HG03378 (cell line): ENCODE results near the gene RAD23B.

Experiments
- ATAC-seq: cut with Tn5 transposase; IDR thresholded peaks from one replicate; pipeline ENCODE4 v1.9.1; 2021; ENCODE audit warnings: mild to moderate bottlenecking, moderate library complexity; ENCODE audit not compliant: unreplicated experiment

RAD23B gene

DNA sequence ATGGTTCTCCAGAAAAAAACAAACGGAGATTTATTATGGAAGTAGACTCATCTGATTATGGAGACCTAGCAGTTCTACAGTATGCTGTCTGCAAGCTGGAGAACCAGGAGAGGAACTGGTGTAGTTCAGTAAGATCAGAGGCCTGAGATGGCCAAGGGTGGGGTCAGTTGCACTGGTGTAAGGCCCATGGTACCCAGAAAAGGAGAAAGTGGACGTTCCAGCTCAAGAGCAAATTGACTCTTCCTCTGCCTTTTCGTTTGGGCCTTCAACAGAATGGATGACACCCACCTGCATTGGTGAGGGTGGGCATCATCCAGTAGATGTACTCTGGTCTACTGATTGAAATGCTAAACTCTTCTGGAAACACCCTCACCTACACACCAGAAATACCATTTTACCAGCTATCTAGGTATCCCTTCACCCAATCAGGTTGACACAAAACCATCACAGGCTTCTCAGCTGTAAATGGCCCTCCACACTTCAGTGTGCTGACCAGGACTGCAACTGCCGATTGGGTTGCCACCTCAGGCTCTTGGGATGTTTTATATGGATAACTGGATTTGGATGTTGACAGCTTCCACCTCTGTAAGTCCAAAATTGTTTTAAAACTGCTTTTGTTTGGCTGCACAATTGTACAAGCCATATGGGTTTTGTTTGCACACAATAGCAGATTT, 51.2 kb downstream of the RAD23B start:
- no peak for ATAC-seq

DNA sequence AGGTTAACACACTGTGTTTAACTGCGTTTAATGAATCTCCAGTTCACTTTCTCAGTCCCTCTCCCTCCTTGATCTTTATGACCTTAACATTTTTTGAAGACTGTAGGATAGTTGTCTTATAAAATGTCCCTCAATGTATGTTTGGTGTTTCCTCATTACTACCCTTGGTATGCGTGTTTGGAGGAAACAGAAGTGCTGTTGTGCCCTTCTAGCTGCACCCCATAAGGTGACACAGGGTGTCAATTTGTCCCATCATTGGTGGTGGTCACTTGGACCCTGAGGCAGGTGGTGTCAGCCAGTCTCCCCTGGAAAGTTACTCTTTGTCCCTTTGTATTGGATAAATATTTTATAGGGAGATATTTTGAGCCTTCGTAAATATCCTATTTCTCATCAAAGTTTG, 52.3 kb downstream of the RAD23B start:
- ATAC-seq: no peak

DNA sequence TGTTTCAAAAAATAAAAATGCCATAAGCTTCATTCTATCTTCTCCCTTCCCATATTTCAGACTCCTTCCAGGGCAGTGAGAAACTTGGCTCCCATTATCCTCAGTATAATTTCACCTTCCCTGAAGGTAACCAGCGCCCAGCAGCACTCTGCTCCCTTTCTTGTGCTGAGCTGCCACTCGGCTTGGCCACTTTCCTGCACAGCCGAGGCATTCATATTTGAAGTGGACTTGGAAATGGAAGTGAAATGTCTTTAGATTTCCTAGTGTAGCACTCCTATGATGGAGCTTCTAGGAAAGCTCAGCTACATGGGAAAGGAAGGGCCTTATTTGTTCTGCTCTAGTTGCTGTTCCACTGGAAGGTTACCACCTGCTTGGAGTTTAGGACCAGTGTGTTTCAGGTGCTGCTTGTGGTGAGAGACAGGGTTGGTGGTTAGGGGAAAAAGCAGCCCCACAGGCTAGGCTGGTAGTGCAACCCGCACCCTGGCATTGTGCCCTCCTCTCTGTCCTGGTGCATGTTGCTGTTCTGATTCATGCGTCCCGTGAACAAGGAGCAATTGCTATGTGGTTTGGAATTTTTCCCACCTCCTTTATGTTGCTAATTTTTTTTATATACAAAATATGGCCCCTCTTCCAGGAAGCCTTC, 53.8 kb downstream of the RAD23B start:
- ATAC-seq: no peak

DNA sequence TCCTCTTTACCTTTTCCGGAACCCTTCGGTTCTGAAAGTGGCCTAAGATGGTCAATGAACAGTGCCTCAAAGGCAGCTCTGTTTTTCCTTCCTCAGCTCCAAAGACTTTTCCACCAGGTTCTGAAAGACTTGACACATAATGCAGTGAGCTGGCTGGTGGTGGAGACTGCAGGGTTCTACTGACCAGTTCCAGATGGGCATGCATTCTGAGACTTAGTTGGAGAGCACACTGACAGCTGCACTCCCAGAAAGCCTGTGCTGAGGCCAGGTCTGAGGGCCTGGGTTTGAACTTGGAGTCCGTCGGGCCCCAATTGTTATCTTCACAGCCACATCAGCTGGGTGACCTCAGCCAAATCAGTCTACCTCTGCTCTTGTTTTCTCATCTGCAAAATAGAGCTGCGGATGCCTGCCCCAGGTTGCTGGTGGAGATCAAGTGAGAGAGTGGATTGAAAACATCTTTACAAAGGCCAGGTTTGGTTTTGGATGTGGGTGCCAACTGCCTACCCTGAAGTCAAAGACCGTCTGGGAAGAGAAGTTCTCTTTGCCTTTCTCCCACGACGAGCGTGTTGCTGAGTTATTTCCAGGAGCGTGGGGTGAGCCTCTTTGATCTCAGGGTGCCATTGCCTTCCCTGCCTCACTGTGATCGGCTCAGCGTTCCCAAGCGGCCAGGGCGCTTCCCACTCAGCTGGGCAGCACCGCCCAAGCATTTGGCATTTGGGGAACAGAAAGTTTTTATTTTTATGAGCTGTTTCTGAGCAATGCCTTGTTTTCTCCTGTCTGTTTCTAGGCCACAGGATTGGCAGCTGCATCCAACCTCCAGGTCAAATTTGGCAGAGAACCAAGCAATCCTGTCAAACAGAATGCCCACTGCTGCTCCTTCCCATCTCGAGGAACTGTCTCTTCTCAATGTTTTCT, 54.9 kb downstream of the RAD23B start:
- no peak for ATAC-seq

DNA sequence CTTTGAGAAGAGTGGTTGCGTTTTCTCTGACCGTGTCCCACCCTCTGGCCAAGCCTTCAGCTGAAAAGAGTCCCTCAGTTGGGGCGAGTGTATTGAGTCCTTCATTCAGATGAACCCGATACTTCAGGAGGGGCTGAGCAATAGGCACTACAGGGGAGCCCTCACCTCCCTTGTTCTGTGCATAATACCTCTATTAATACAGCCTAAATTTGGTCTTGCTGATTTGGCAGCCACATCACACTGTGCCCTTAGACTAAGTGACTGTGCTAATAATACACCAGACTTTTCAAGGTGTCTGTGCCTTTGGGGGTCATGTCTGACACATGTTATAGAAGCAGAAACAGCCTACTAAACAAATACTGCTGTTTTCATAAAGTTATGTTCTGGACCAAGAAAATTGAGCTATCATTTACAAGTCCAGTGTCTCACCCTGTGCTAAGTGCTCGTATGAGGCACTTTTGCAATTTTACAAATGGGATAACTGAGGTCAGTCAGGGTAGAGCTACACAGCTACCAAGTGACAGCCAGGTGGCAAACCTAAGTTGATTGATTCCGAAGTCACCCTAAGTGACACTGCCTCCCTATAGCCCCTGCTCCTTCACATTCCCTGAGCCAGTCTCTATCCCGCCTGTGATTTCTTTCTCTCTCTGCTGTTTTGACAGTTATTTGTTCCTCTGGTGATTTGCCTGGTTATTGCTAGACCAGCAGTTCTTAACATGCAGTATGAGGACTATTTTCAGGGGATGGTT, 56.0 kb downstream of the RAD23B start:
- no peak for ATAC-seq

DNA sequence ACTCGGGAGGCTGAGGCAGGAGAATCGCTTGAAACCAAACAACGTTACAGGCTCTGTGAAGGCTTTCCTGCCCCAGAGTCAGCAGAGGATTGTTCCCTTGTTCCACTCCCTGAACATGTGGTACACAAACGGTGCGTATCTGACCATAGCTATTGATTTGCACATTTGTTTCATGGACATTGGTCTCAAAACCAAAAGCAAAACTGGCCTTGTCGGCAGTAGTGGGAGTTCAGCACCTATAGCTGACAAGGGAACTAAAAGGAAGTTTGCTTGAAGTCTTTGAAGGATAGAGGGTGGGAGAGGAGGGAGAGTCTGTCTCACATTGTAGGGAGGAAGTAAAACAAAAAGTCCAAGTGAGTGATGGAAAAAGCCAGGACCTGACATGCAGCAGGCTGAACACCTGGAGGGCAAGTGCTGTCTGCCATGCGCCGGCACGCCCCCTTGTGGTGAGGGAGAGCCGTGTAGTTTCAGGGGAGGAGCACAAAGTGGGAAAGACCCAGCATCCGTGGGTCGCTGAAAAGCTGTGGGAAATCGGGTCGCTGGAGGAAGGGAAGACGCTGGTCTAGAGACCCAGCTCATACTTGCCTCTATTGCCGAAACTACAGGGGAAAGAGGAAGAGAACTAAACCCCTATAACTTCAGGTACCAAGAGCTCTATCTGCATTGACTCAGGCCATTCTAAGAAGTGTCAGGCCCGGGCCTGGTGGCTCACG, 58.0 kb downstream of the RAD23B start:
- ATAC-seq: peak; percentile 83

DNA sequence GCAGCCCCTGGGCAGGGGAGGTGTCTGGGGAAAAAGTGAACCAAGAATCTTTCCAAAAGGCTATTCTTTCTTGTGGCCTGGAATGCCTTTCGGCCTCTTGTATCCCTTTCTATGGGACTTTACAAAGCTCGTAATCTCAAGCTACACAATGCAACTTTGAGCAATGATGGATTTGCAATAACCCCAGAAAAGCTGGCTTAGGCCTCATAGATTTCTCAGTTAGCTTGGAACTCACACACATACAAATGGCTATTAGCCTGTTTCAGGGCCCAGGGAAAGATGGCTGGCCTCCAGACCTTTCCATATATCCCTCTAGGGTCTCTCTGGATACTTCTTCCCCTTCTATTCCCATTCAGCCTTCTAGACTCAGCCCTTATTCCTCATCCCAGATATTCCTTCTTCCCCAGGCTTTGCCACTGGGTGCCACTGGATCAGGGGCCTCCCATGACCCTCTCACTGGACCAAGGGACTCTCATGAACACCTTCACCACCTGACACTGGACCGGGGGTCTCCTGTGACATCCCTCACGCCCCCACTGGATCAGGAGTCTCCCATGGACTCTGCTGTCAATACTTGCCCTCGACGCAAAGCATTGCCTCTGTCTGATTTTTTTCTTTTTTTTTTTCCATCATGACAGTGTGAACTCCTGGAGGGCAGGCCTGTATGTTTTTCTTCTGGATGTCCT, 59.5 kb downstream of the RAD23B start:
- no peak for ATAC-seq

DNA sequence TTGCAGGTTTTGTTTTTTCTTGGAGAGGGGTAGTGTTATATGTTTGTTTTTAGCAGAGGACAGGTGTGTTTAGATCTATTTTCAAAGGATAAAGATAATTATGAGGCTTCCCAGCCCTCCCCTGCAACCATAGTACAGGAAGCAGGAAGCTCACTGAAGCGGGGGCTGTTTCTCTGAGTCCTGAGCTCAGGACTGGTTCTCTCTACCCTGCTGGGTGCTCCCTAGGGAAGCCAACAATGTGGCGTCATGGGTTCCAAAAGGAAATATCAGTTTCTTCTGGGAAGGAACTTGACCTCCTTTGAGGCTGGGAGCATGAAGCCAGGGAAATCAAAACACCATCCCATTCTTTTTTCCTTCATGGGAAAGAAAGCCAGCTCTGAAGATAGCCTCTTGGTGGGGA, 62.2 kb downstream of the RAD23B start:
- ATAC-seq: no peak

DNA sequence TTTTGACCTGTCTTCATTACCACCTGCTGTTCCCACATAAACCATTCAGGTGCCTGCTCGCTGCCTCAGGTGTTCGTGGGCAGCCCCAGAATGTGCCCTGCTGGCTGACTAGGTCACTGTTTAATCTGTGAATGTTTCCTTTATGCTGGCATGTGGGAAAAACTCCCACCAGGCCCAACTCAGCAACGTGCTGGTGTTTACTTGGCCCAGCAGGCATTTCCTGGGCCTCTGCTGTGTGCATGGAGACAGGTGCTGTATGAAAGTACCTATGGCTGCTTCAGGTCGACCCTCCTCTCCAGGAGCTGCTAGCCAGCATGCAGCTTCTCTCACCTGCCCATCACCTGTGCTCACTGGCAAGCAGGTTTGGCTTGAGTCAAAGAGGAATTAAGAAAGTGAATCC, 65.8 kb downstream of the RAD23B start:
- ATAC-seq: no peak

DNA sequence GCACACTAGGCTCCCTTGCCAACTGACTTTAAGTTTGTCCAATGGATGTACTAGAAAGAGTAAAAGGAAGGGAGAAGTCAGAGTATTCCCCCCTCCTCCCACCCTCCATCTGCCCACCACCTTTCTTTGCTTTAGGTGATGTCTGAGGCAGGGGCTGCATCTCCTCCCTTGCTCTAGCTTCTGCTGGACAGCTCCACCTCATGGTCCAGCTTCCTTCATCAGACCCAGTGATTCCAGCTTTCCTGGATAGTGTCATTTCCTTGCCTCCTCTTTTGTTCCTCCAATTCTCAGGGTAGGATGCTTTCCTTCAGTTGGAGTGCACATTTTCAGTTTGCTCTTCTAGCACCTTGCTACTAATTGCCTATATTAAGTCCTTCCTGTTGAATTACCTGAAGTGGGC, 67.4 kb downstream of the RAD23B start:
- no peak for ATAC-seq

DNA sequence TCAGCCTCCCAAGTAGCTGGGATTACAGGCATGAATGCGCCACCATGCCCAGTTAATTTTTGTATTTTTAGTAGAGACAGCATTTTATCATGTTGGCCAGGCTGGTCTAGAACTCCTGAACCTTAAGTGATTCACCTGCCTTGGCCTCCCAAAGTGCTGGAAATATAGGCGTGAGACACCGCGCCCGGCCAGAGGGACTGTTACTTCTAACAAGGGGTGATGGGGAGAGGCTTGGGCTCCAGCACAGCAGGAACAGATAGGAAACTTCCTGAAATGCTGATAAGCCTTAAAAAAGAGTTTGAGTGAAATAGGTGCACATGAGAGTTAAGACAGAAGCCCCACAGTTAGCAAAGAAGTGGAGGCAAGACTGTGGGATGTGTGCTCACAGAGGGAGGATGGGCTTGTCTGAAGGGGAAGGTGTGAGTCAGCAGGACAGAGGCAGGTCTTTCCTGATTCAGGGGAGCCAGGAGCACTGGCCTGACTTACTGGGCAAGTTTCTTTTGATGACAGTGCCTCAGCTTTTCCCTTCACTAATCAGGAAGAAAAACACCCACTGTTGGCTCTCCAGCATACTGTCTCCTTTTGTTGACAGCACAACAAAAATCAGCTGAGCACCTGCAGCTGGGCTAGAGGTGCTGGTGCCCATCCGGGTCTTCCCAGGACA, 68.4 kb downstream of the RAD23B start:
- ATAC-seq: no peak

DNA sequence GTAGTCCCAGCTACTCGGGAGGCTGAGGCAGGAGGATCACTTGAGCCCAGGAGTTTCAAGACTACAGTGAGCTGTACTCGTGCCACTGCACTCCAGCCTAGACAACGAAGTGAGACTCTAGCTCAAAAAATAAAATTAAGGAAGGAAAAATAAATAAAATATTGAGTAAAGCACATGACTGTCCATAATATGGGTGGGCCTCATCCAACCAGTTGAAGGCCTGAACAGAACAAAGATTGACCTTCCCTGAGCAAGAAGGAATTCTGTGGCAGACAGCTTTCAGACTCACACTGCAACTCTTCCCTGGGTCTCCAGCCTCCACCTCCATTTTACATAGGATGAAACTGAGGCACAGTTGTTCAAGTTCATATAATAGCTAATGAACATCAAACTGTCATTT, 72.3 kb downstream of the RAD23B start:
- ATAC-seq: no peak

DNA sequence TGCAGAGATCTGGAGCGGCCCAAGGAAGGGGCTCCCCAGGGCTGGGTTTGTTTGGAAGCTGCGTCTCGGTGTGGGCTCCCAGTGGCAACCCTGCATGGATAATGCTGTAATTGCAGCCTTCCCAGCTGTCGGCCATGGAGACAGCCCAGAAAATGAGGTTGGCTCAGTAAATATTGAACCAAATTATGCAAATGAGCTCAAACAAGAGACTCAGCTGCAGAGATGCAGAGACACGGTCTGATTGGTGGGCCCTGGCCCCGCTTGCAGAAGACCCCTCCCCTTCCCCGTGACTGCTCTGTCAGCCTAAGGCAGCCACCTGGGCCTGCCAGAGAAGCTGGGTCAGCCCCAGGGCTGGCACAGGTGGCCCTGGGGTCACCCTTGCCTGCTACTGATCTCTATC, 75.9 kb downstream of the RAD23B start:
- ATAC-seq: no peak

DNA sequence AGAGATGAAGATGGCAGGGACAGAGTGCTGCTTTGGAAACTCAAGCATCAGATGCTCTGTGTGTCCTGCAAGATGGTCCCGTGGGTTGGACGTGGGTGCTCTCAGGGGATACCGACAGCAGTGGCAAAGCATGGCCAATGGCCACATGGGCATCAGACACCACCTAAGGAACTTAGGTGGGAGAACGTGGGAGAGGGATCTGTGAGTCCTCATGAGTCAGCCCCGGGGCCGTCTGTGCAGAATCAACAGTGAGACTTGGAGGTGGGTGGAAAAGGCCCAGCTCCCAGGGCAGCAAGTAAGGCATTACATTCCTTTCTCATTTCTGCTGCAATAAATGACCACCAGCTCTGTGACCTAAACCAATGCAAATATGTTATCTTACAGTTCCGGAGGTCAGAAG, 77.0 kb downstream of the RAD23B start:
- ATAC-seq: no peak

DNA sequence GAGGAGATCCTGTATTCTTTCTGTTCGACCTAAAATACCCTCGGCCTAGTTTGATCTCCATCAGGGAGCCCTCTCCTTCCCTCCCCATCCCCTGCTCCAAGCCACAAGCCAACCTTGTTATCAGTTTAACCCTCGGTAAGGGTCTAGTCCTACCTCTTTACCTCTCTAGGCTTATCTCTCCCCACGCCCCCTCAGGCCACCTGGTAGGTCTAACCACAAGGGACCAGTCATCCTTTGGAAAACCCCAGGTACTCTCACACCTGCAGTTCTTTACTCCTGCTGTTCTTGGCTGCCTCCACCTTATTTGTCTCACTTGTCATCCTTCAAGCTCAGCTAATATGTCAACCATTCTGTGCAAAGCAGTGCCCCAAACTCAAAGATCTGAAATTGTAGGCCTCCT, 78.7 kb downstream of the RAD23B start:
- ATAC-seq: no peak

DNA sequence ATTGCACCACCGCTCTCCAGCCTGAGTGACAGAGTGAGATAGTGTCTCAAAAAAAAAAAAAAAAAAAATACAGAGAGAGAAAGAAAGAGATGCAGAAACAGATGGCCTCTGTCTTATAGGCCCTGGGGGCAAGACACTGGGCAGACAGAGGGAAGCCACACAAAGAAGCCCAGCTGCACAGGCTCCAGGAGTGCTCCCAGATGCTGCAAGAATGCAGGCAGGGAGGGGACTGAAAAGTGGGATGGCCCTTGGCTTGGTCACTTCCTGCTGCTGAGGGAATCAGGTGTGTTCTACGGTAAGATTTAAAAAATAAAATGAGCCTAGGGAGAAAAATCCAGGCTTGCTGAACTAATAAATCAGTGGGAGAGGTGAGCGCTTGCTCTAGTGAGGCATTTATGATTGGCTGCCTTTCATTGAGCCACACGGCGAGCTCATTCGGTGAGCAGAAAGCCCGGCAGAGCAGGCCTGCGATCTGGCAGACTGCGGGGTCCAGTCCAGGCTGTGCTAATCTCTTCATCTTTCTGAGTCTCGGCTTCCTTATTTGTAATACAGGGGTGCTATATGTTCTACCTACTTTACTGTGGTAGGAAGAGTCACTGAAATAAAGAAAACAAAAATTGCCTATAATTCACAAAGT, 80.6 kb downstream of the RAD23B start:
- ATAC-seq: no peak

DNA sequence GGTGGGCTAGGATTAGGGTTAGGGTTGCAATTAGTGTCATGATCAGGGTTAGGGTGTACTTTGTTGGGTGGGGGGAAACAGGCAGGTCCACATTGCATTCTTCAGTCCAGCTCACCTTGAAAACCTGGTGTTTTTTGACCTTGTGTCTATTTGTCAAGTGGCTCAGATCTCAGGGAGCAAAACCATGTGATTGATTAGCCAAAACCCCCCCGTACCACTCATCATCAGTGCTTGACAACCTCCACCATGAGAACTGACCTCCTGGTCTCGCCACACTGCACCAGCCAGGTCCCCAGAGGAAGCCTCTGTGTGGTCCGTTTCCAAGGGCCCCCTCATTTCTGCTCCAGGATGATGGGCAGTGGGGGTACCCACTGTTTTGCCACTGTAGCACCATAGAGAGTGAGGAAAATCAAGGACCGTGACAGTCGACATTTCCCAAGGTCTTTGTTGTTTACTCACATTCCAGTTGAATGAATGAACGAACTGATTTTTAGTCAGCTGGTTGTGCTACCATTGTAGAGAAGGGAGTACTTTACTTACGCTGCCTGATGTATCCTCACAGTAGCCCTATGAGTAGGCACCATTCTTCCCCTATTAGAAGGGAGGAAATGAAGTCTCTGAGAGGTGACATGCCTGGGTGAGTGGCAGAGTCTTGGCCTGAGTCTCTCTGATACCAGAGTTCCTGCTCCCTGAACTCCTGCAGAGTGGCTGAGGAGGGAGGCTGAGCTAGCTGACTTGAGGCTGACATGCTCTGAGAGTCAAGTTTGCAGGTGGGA, 84.8 kb downstream of the RAD23B start:
- no peak for ATAC-seq

DNA sequence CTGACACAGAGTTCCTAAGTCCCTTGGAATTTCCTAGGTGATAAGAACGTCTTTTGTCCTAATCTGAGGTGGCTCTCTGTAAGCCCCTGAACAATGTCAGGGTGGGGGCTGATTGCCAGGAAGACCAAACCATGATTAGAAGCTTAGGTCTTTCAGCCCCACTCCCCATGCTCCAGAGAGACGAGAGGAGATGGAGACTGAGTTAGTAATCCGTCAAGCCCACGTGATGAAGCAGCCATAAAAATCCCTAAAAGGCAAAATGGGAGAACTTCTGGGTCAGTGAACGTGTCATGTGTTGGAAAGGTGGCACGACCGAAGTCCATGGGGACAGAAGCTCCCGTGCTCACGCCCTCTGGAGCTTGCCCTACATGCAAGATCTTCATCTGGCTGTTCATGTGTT, 85.6 kb downstream of the RAD23B start:
- ATAC-seq: no peak
